Limb (tissue), 2 donors: ENCODE results near the gene MPO.

Source experiments
- DNase-seq, 2 donors: peaks; one replicate each; pipeline ENCODE4 v3.0.0-alpha.2; 2016; ENCODE audit errors: extremely low spot score in 2 of 2

The MPO gene

GRCh38 chr17:58265902-58266875 lies 14.5 kb downstream of the MPO start:
- no peak for DNase-seq

GRCh38 chr17:58265271-58265670 lies 15.5 kb downstream of the MPO start:
- DNase-seq: no peak

- DNase-seq: no peak
Measured at GRCh38 chr17:58264407-58265103, 16.2 kb downstream of the MPO start.

- no peak for DNase-seq
Measured at GRCh38 chr17:58263773-58264172, 17.0 kb downstream of the MPO start.

GRCh38 chr17:58262149-58262548 lies 18.6 kb downstream of the MPO start:
- no peak for DNase-seq

- no peak for DNase-seq
Measured at GRCh38 chr17:58254803-58255202, 25.9 kb downstream of the MPO start.

- no peak for DNase-seq
Measured at GRCh38 chr17:58253082-58253481, 27.7 kb downstream of the MPO start.

- DNase-seq: no peak
Measured at GRCh38 chr17:58252141-58252540, 28.6 kb downstream of the MPO start.

- DNase-seq: no peak
Measured at GRCh38 chr17:58250344-58251011, 30.3 kb downstream of the MPO start.

GRCh38 chr17:58249270-58250133 lies 31.2 kb downstream of the MPO start:
- DNase-seq: peak; percentile 61 to 89

- no peak for DNase-seq
Measured at GRCh38 chr17:58248955-58249269, 31.8 kb downstream of the MPO start.

- DNase-seq: no peak
Measured at GRCh38 chr17:58247511-58248363, 33.0 kb downstream of the MPO start.

- no peak for DNase-seq
Measured at GRCh38 chr17:58246781-58247180, 34.0 kb downstream of the MPO start.

GRCh38 chr17:58246104-58246740 lies 34.5 kb downstream of the MPO start:
- no peak for DNase-seq

GRCh38 chr17:58245428-58246103 lies 35.2 kb downstream of the MPO start:
- no peak for DNase-seq

GRCh38 chr17:58244963-58245362 lies 35.8 kb downstream of the MPO start:
- DNase-seq: no peak

- no peak for DNase-seq
Measured at GRCh38 chr17:58242171-58242784, 38.5 kb downstream of the MPO start.

GRCh38 chr17:58239987-58240386 lies 40.7 kb downstream of the MPO start:
- no peak for DNase-seq

- no peak for DNase-seq
Measured at GRCh38 chr17:58238147-58238634, 42.5 kb downstream of the MPO start, which contains the start of gene LPO. Gene LPO (plus strand): TSS chr17:58238584. CDS start chr17:58242980, 4,396 bp downstream.
